ENCODE results near the gene P2RX7. TPM values are rescaled to one million over a fixed set of nuclear protein-coding genes. Genes with fewer than 3 reads are reported as not detected.
A peak's percentile ranks its signal among the peaks of the same experiment; 100 is the strongest.

Gene P2RX7
- total RNA-seq, 1 donor from 2014 or later, result 0.12 TPM

GRCh38 chr12:121188227-121188626, 55.6 kb downstream of the P2RX7 start:
- Mint-ChIP-seq H3K4me1 (no peaks in the 10 kb centered on the region), H3K36me3 (ENCODE audit: low read depth) (no peaks in the 10 kb centered on the region), H3K27me3 (ENCODE audit: low read depth) (no peaks in the 10 kb centered on the region), H3K4me3 (no peak overlapping the region), H3K9me3 (no peaks in the 10 kb centered on the region), H3K27ac (ENCODE audit: unreplicated experiment) (no peak overlapping the region)
- DNase-seq (ENCODE audit: low read depth, low spot score), result no peak
- TF ChIP-seq, protein P1, sequence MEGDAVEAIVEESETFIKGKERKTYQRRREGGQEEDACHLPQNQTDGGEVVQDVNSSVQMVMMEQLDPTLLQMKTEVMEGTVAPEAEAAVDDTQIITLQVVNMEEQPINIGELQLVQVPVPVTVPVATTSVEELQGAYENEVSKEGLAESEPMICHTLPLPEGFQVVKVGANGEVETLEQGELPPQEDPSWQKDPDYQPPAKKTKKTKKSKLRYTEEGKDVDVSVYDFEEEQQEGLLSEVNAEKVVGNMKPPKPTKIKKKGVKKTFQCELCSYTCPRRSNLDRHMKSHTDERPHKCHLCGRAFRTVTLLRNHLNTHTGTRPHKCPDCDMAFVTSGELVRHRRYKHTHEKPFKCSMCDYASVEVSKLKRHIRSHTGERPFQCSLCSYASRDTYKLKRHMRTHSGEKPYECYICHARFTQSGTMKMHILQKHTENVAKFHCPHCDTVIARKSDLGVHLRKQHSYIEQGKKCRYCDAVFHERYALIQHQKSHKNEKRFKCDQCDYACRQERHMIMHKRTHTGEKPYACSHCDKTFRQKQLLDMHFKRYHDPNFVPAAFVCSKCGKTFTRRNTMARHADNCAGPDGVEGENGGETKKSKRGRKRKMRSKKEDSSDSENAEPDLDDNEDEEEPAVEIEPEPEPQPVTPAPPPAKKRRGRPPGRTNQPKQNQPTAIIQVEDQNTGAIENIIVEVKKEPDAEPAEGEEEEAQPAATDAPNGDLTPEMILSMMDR (conservative IDR thresholded peaks at IDR 0.05), result no peak

GRCh38 chr12:121189131-121189530, 56.5 kb downstream of the P2RX7 start:
- TF ChIP-seq, protein P1 (conservative IDR thresholded peaks at IDR 0.05), result no peak
- Mint-ChIP-seq H3K27me3 (ENCODE audit: low read depth) (no peaks in the 10 kb centered on the region), H3K4me1 (no peaks in the 10 kb centered on the region), H3K9me3 (no peaks in the 10 kb centered on the region), H3K27ac (ENCODE audit: unreplicated experiment) (no peak overlapping the region), H3K36me3 (ENCODE audit: low read depth) (no peaks in the 10 kb centered on the region), H3K4me3 (no peak overlapping the region)
- DNase-seq (ENCODE audit: low read depth, low spot score), result no peak

DNA sequence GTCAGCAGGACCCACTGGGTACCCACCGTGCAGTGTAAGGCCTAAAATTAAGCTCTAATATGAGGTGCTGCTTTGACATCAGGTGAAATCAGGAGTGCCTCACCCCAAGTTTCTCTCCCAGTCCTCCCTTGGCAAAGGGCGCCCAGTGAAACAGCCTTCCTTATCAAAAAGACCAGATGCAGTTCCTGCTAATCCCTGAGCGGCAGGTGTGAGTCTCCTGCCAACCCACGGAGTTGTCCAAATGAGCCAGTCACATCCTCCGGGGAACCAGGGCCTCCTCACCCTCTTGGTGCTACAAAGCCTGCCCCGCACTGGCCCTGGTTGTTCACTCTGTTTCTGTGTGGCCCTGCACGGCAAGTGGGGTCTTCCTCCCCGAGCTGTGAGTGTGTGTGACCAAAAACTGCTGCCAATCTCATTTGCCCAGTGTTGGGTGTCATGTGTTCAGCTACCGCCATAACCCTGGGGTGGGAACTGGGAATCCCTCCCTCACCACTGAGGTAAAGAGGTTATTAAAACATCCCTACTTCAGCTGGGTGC, 57.0 kb downstream of the P2RX7 start:
- TF ChIP-seq, protein P1 (conservative IDR thresholded peaks at IDR 0.05), result no peak
- DNase-seq (ENCODE audit: low read depth, low spot score), result no peak
- Mint-ChIP-seq H3K4me3 (no peak overlapping the region), H3K4me1 (no peaks in the 10 kb centered on the region), H3K27ac (ENCODE audit: unreplicated experiment) (no peak overlapping the region), H3K27me3 (ENCODE audit: low read depth) (no peaks in the 10 kb centered on the region), H3K36me3 (ENCODE audit: low read depth) (no peaks in the 10 kb centered on the region), H3K9me3 (no peaks in the 10 kb centered on the region)

DNA sequence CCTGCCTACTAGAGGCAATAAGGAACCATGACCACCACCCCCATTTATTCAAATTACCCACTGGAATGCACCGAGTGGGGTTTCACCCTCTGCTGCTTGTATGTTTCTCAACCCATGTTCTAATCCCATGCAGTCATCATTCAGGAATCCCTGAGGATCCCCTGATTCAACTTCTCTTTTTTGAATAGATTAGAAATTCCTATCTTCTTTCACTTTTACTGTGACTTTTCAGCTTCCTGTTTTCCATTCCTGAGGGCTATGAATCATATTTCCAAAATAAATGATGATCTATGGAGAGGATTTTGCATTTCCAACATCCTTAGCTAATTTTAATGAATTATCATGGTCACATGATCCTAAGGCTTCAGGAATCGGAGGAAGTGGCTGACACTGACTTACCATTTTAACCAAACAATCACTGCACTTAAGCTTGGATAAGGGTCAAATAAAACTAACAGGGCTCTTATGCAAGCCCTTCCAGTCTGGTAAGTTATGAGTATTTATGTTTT, 57.9 kb downstream of the P2RX7 start:
- no peaks in the 10 kb centered on the region for H3K4me1 Mint-ChIP-seq
- no peak overlapping the region for H3K27ac Mint-ChIP-seq (ENCODE audit: unreplicated experiment)

DNA sequence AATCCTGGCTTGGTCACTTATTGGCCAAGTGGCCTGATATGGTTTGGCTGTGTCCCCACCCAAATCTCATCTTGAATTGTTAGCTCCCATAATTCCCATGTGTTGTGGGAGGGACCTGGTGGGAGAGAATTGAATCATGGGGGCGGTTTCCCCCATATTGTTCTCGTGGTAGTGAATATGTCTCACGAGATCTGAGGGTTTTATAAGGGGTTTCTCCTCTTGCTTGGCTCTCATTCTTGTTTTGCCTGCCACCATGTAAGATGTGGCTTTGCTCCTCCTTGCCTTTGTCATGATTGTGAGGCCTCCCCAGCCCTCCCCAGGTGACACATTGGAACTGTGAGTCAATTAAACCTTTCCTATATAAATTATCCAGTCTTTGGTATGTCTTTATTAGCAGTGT, 58.5 kb downstream of the P2RX7 start:
- no peaks in the 10 kb centered on the region for H3K36me3 Mint-ChIP-seq (ENCODE audit: low read depth)
- DNase-seq (ENCODE audit: low read depth, low spot score), result no peak
- H3K27me3 Mint-ChIP-seq (ENCODE audit: low read depth), result no peaks in the 10 kb centered on the region
- H3K4me1 Mint-ChIP-seq, result no peaks in the 10 kb centered on the region
- no peak overlapping the region for H3K4me3 Mint-ChIP-seq
- TF ChIP-seq, protein P1 (conservative IDR thresholded peaks at IDR 0.05), result no peak
- no peaks in the 10 kb centered on the region for H3K9me3 Mint-ChIP-seq
- peak overlapping the region; percentile 21 for H3K27ac Mint-ChIP-seq (ENCODE audit: unreplicated experiment)

More for the DNA sequence above, 57.9 kb downstream of the P2RX7 start:
- H3K9me3 Mint-ChIP-seq, result no peaks in the 10 kb centered on the region
- TF ChIP-seq, protein P1 (conservative IDR thresholded peaks at IDR 0.05), result no peak
- DNase-seq (ENCODE audit: low read depth, low spot score), result no peak
- no peaks in the 10 kb centered on the region for H3K27me3 Mint-ChIP-seq (ENCODE audit: low read depth)
- no peak overlapping the region for H3K4me3 Mint-ChIP-seq
- H3K36me3 Mint-ChIP-seq (ENCODE audit: low read depth), result no peaks in the 10 kb centered on the region

Data from neural crest cell (in vitro differentiated cells).